Activated CD4-positive, CD25-positive, alpha-beta regulatory T cell (primary cell): ENCODE results near the gene NFAM1.

ENCODE experiments used
- DNase-seq, 4 experiments: peaks; one replicate each; lab custom pipeline; 2025; lab: John Stamatoyannopoulos, UW

The NFAM1 gene

GRCh38 chr22:42416671-42417230 lies 15.5 kb downstream of the NFAM1 start:
- no peak for DNase-seq

- DNase-seq, result no peak
These were observed 17.5 kb downstream of the NFAM1 start for GRCh38 chr22:42414565-42415303.

- DNase-seq, result no peak
These were observed 18.2 kb downstream of the NFAM1 start for GRCh38 chr22:42414021-42414420.

GRCh38 chr22:42412744-42413333 lies 19.4 kb downstream of the NFAM1 start:
- DNase-seq, result no peak

- DNase-seq, result no peak
These were observed 21.5 kb downstream of the NFAM1 start for GRCh38 chr22:42410708-42411107.

DNA sequence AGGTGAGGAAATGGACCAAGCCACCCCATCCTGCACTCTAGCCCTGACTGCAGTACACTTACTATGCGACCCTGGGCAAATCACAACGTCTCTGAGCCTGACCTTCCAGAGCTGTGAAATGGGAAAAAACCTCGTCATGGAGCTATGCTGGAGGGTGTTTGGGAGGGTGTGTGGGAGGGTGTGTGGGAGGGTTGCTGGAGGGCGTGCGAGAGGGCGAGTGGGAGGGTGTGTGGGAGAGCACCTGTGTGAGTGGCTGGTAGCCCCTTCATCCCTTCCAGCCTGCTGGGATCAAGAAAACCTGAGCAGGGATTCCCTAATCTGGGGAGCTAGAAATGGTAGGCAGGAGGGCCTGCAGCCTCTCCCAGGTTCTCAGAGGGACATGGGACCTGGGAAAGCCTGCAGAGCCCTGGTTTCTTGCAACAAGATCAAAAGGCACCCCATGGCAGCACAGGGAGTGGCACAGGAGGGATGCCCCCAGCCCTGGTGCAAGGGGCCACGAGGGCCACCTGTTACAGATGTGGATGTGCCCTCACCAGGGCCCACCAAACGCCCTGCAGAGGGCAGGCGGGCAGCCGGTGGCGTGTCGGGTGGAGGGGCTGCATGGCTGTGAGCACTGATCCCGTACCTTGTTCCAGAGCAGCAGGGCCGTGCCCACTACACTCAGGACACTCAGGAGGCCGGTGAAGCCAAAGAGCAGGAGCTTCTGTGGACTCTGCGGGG lies 23.2 kb downstream of the NFAM1 start:
- DNase-seq, result no peak

DNA sequence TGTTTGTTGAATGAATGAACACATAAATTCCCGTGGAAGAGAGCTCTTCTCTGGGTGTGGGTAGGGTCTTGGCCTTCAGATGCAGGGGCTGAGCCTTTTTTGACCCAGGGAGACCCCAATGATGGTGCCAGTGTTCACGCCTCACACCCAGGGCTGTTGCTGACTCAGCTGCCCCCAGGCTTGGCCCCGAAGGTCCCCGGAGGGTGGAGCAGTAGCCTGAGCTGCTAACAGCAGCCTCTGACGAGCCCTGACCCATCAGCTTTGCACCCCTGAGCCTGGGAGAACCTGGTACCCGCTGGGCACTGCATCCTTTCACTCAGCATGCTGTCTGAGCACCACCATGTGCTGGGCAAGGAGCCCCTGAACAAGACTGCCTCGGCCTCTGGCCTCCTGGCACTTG lies 23.9 kb downstream of the NFAM1 start:
- no peak for DNase-seq

- DNase-seq, result no peak
These were observed 27.9 kb downstream of the NFAM1 start for GRCh38 chr22:42404266-42404665.

DNA sequence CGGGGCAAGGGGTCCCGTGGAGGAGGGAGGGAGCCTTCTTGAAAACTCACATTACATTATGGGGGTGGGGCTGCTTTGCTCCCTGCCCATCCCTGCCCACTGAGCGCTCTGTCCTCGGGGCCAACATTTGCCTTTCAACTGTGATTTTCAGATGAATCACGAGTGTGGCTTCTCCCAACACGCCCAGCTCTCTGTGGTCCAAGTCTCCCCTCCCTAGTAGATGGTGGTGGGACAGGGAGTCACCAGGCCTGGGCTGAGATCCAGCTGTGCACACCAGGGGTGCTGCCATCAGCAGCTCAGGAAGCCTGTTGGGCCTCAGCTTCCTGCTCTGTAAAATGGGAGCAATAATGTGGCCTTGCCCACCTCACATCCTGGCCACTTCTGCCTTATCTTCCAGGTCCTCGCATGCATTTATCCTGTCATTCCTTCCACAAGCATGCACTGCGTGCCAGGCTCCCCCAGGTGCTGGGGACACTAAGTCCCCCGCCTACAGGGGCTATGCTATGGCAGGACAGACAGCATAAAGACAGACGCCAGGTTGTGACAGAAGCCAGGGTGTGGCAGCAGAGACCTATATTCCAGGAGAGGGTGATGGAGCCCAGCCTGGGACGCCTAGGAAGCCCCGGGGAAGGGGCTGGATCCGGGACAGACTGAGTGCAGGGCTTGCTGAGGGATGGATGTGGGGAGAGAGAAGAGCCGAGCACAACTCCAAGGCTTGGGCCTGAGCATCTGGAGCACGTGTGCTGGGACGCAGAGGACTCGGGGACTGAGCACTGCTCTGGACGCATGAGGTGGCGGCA lies 30.5 kb downstream of the NFAM1 start:
- no peak for DNase-seq

- DNase-seq, result no peak
These were observed 31.2 kb downstream of the NFAM1 start for GRCh38 chr22:42400811-42401534.

DNA sequence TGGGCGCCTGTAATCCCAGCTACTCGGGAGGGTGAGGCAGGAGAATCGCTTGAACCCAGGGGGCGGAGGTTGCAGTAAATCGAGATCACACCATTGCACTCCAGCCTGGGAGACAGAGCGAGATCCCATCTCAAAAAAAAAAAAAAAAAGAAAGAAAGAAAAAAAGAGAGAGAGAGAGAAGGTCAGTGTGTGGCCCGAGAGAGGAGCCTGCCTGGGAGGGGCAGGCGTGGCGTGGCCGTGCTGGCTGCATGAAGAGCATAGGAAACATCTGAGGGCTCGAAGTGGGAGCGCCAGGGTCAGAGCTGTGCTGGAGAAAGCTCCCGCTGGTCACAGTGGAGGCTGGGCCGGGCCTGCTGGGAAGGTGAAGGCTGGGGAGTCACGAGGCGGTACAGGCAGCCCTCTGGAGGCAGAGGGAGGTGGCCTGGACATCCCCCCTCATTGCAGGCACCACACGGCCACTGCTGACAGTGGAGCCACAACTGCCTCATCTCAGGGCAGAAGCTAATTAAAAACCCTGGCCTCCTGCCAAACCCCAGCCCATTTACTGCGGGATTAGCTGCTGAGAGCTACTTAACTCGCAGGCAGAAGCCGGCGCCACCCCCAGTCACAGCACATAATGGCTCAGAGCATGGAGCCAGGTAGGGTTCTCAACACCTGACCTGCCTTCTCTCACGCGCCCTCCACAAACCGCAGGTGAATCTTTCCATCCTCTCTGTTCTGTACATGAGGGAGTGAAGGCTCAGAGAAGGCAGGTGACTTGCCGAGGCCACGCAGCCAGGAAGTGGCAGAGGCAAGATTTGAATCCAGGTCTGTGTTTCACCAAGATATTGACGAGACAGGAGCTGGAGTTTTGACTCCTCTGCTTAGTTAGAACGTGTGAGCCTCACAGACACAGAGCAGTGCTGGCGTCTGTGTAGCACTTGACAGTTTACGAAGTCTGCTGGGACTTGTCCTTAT lies 32.6 kb downstream of the NFAM1 start:
- DNase-seq, result no peak

- no peak for DNase-seq
These were observed 34.6 kb downstream of the NFAM1 start for GRCh38 chr22:42397332-42398249.

DNA sequence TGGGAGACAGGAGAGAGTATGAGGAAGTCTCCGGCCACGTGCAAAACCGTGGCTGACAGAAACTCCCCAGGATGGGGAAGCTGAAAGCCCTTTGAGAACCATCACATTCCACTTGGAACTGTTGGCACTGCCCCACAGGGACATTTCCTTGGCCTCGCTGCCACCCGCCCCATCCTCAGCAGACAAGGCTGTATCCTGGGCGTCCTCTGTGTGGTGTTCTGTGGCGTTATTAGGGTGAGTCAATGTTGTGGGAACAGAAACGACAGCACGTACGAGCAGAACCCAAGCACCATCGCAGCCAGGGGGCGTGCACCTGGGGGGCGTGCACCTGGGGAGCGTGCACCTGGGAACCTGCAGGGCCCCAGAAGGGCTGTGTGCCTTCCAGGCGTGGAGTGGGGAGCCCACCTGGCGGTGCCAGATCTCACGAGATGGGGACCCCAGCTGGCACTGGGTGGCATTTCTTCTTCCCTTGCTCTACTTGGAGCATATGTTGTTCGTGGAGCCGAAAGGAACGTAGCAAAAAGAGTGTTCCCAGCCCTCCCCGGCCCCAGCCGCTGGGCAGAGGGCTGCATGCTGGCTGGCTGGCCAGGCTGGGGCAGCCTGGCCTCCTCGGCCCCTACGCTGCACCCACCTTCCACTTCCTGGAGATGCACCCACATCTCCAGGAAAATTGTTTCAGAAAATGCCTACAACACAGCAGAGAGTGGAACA lies 35.4 kb downstream of the NFAM1 start:
- no peak for DNase-seq

GRCh38 chr22:42389143-42389542 lies 43.1 kb downstream of the NFAM1 start:
- no peak for DNase-seq

- no peak for DNase-seq
These were observed 43.9 kb downstream of the NFAM1 start for GRCh38 chr22:42388130-42388797.

DNA sequence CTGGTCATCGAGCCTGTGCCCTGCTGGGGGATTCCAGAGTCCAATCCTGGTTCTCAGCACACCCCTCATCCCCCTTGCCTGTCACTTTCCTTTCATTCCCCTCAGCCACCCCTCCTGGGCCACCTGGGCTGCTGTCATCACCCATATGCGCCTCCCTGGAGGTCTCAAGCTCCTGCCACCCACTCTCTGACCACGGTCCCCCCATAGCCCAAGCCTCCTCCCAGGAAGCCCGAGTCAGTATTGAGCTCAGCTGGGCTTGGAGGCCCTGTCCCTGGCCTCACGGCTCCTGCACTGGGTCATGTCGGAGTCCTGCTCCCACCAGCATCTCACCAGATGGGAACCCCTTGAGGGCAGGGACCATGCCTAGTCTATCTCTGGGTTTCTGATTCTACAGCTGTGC lies 44.6 kb downstream of the NFAM1 start:
- DNase-seq, result no peak

- DNase-seq, result no peak
These were observed 46.5 kb downstream of the NFAM1 start for GRCh38 chr22:42385696-42386095.

DNA sequence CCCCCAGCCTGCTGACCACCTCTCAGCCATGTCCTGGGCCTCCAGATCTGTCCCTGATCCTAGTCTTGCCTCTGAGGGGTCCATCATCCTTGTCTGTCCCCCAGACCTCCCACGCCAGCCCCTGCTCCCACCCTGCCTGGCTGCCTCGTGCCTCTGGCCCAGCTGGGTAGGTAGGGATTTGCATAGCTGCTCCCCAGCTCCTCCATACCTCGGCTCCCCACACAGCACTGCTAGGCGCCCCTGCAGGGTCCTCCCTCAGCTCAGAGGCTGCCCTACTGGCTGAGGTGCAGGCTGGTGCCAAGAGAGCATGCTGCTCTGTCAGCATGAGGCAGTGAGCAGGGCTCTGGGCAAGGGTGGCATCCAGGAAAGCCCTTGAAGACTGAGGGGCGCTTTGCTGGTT lies 47.7 kb downstream of the NFAM1 start:
- DNase-seq, result no peak
